ENCODE data around the gene SIAH2. TPM values are rescaled to one million over a fixed set of nuclear protein-coding genes. Genes with fewer than 3 reads are reported as not detected.
A peak's percentile ranks its signal among the peaks of the same experiment; 100 is the strongest.

The SIAH2 gene
- polyA plus RNA-seq, 3 donors, result 24.6 to 43.5 (median 28.2) TPM

- TF ChIP-seq, protein P1, sequence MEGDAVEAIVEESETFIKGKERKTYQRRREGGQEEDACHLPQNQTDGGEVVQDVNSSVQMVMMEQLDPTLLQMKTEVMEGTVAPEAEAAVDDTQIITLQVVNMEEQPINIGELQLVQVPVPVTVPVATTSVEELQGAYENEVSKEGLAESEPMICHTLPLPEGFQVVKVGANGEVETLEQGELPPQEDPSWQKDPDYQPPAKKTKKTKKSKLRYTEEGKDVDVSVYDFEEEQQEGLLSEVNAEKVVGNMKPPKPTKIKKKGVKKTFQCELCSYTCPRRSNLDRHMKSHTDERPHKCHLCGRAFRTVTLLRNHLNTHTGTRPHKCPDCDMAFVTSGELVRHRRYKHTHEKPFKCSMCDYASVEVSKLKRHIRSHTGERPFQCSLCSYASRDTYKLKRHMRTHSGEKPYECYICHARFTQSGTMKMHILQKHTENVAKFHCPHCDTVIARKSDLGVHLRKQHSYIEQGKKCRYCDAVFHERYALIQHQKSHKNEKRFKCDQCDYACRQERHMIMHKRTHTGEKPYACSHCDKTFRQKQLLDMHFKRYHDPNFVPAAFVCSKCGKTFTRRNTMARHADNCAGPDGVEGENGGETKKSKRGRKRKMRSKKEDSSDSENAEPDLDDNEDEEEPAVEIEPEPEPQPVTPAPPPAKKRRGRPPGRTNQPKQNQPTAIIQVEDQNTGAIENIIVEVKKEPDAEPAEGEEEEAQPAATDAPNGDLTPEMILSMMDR (IDR thresholded peaks at IDR 0.05), result no peak
- Mint-ChIP-seq H3K9me3 (no peaks in the 10 kb centered on the region), H3K27me3 (ENCODE audit: low read depth in 3 of 3) (peaks cover 0 to 4% (median 3%) of the 10 kb centered on the region in 3 donors), H3K4me3 (no peak overlapping the region), H3K27ac (peak overlapping the region in 1 of 7 donors; percentile 16), H3K36me3 (no peaks in the 10 kb centered on the region), H3K4me1 (peaks cover 11% of the 10 kb centered on the region)
- Histone ChIP-seq H3K36me3 (replicated peaks in 1 of 2; ENCODE audit: control insufficient read depth in 1 of 2, insufficient read depth in 2 of 2, low read length in 2 of 2) (no peaks in the 10 kb centered on the region), H3K4me2 (replicated peaks; ENCODE audit: extremely low read depth, low read length, poor library complexity, severe bottlenecking) (no peak overlapping the region), H3K4me1 (ENCODE audit: control insufficient read depth in 1 of 2, insufficient read depth in 2 of 2, low read length in 2 of 2) (peaks cover 12% of the 10 kb centered on the region in 2 donors), H3K27me3 (ENCODE audit: control insufficient read depth in 2 of 2, insufficient read depth in 2 of 2, low read length in 2 of 2) (no peaks in the 10 kb centered on the region), H3K4me3 (replicated peaks in 1 of 3; ENCODE audit: low read depth in 2 of 3, low read length in 3 of 3) (no peak overlapping the region), H4K20me1 (ENCODE audit: insufficient read depth, low read length) (no peaks in the 10 kb centered on the region), H3K27ac (ENCODE audit: low read depth in 1 of 2, low read length in 2 of 2) (no peak overlapping the region), H2AFZ (ENCODE audit: insufficient read depth, low read depth, low read length, poor library complexity, severe bottlenecking) (no peak overlapping the region), H3K9me3 (replicated peaks in 1 of 2; ENCODE audit: control insufficient read depth in 1 of 2, insufficient read depth in 1 of 2, low read length in 2 of 2) (no peaks in the 10 kb centered on the region), H3K79me2 (ENCODE audit: insufficient read depth, low read length) (peaks cover 7% of the 10 kb centered on the region), H3K9ac (ENCODE audit: insufficient read depth, low read length, poor library complexity, severe bottlenecking) (no peak overlapping the region)
- no CpG with 5 or more reads among the region's 3 CpGs for WGBS (ENCODE audit: insufficient coverage)
- intact Hi-C loops (cut with micrococcal nuclease), result loop anchor here (10.0 kb wide), 3 partner anchors 162 to 362 kb away; partner anchors contain the start of genes SELENOT (in 2 of the 2), EIF2A (in 1 of the 2), SERP1 (in 1 of the 2) and TSC22D2 (in 1 of the 2)
- no peak for DNase-seq
Observed at GRCh38 chr3:150766742-150767141, 3.8 kb upstream of the SIAH2 start.

- TF ChIP-seq, protein P1 (IDR thresholded peaks at IDR 0.05), result no peak
- intact Hi-C loops (cut with micrococcal nuclease), result loop anchor here (10.0 kb wide), 3 partner anchors 161 to 361 kb away; partner anchors contain the start of genes SELENOT (in 2 of the 2), EIF2A (in 1 of the 2), SERP1 (in 1 of the 2) and TSC22D2 (in 1 of the 2)
- H3K36me3 ChIP-seq (replicated peaks in 1 of 2; ENCODE audit: control insufficient read depth in 1 of 2, insufficient read depth in 2 of 2, low read length in 2 of 2), result no peaks in the 10 kb centered on the region
- peak overlapping the region in 1 of 7 donors; percentile 61 for H3K27ac Mint-ChIP-seq
- peaks cover 0 to 4% (median 3%) of the 10 kb centered on the region in 3 donors for H3K27me3 Mint-ChIP-seq (ENCODE audit: low read depth in 3 of 3)
- H3K9ac ChIP-seq (ENCODE audit: insufficient read depth, low read length, poor library complexity, severe bottlenecking), result no peak overlapping the region
- H3K4me2 ChIP-seq (replicated peaks; ENCODE audit: extremely low read depth, low read length, poor library complexity, severe bottlenecking), result no peak overlapping the region
- no peak overlapping the region for H3K27ac ChIP-seq (ENCODE audit: low read depth in 1 of 2, low read length in 2 of 2)
- no peaks in the 10 kb centered on the region for H3K27me3 ChIP-seq (ENCODE audit: control insufficient read depth in 2 of 2, insufficient read depth in 2 of 2, low read length in 2 of 2)
- H3K9me3 Mint-ChIP-seq, result no peaks in the 10 kb centered on the region
- H3K4me3 ChIP-seq (replicated peaks in 1 of 3; ENCODE audit: low read depth in 2 of 3, low read length in 3 of 3), result no peak overlapping the region
- no CpG with 5 or more reads among the region's 8 CpGs for WGBS (ENCODE audit: insufficient coverage)
- peak in 1 of 3 donors; percentile 65 for DNase-seq
- H3K4me3 Mint-ChIP-seq, result no peak overlapping the region
- H2AFZ ChIP-seq (ENCODE audit: insufficient read depth, low read depth, low read length, poor library complexity, severe bottlenecking), result no peak overlapping the region
- no peaks in the 10 kb centered on the region for H3K9me3 ChIP-seq (replicated peaks in 1 of 2; ENCODE audit: control insufficient read depth in 1 of 2, insufficient read depth in 1 of 2, low read length in 2 of 2)
- H3K4me1 Mint-ChIP-seq, result peaks cover 16% of the 10 kb centered on the region
- no peaks in the 10 kb centered on the region for H3K36me3 Mint-ChIP-seq
- peaks cover 13% of the 10 kb centered on the region for H3K79me2 ChIP-seq (ENCODE audit: insufficient read depth, low read length)
- peaks cover 18% of the 10 kb centered on the region in 2 donors for H3K4me1 ChIP-seq (ENCODE audit: control insufficient read depth in 1 of 2, insufficient read depth in 2 of 2, low read length in 2 of 2)
- H4K20me1 ChIP-seq (ENCODE audit: insufficient read depth, low read length), result no peaks in the 10 kb centered on the region
Observed at GRCh38 chr3:150765949-150766720, 3.2 kb upstream of the SIAH2 start.

Data from CD14-positive monocyte (primary cell).